ENCODE data around the gene TGM2. TPM values are rescaled to one million over a fixed set of nuclear protein-coding genes. Genes with fewer than 3 reads are reported as not detected.
A peak's percentile ranks its signal among the peaks of the same experiment; 100 is the strongest.

The TGM2 gene
- total and polyA plus RNA-seq, 9 of the 15 experiments (the other 6 are each of a cell fraction or from before 2014, with no cell fraction given), result 5.5 to 78.5 (median 37.6) TPM

DNA sequence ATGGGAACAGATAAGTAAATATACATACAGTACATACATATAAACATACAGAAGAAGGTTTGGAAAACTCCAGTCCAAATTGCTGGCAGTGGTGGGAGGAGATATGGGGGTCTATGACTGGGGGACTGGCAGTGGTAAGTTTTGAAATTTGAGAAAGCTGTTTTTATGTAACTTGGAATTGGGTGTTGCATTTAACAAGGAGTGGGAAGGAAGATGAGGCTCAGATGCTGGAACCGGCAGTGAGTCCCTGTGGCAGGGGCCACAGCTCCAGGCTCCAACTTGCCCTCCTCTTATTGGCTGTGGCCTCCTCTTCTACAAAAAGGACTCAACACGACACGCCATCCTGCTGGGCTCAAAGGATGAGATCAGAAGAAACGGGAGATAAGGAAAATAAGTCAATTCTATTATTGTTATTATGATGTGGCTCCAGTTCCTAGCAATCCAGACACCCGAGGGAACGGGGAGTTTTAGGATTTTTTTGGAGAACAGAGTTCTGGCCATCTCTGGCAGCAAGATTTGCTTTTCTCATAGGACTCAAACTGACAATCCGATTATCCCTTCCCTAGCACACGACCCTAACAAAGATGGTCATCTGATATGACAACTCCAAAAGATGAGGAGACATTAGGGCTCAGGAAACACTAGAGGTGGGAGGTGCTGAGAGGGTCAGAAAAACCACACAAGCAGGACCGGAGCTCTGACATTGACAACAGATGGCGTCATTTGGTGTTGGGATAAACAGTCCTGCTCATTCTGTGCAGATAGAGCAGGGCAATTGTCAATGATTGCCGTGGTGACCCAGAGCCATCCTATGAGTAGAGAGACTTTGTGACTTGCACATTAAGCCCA is 6.0 kb upstream of the TGM2 start (continued):
- TF ChIP-seq ATF7 (IDR thresholded peaks at IDR 0.05) (peak; percentile 68), FOSL1 (tag; conservative IDR thresholded peaks at IDR 0.05) (peak; percentile 43; the same call in 1 of the 2 replicates), ZNF561 (CRISPR knock-in tag; conservative IDR thresholded peaks at IDR 0.05) (no peak), RAD21 (CRISPR knock-in tag; conservative IDR thresholded peaks at IDR 0.05 in 1 of 2, IDR thresholded peaks at IDR 0.05 in 1 of 2) (0 out of 4 replicates have a peak, but pooled peaks of 1 of the 2 experiments have one; percentile 17), NR2C2 (CRISPR knock-in tag; IDR thresholded peaks at IDR 0.05) (no peak), NR2C2 (tag; IDR thresholded peaks at IDR 0.05) (peak; percentile 36; the same call in 1 of the 2 replicates), CTBP1 (IDR thresholded peaks at IDR 0.05; ENCODE audit: borderline replicate concordance) (peak; percentile 49; the same call in 1 of the 2 replicates), SOX6 (IDR thresholded peaks at IDR 0.05) (peak; percentile 33; the same call in 1 of the 2 replicates), ZNF830 (CRISPR knock-in tag; IDR thresholded peaks at IDR 0.05) (no peak), CREM (IDR thresholded peaks at IDR 0.05; ENCODE audit: low read depth) (peak; percentile 12; the same call in 1 of the 2 replicates)
- TF ChIP-seq, protein P1, sequence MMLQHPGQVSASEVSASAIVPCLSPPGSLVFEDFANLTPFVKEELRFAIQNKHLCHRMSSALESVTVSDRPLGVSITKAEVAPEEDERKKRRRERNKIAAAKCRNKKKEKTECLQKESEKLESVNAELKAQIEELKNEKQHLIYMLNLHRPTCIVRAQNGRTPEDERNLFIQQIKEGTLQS (IDR thresholded peaks at IDR 0.05), result peak; percentile 34; the same call in 1 of the 2 replicates
- TF ChIP-seq, protein P1 (CRISPR knock-in tag; conservative IDR thresholded peaks at IDR 0.05), result no peak
